Measurements from ENCODE around the gene SGCD.

Gene SGCD

DNA sequence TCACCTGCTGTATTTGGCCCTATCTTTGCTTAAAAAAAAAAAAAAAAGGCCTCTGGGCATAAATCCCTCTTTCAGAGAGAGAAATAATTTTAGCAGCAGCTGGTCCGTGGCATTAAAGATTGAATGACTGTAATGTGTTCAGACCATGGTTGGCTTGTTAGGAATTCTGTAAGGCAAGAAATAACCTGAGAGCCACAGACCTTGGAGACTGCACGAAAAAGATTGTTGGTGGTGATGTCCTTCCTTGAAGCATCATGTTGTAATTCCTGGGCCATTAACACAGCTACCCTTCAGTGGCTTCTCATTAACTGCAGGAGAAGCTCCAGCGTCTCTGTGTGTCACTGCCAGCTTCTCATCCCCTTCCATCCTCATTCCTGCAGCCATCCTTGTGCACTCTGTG, 79.0 kb downstream of the SGCD start:
- peak; percentile 26 for DNase-seq

DNA sequence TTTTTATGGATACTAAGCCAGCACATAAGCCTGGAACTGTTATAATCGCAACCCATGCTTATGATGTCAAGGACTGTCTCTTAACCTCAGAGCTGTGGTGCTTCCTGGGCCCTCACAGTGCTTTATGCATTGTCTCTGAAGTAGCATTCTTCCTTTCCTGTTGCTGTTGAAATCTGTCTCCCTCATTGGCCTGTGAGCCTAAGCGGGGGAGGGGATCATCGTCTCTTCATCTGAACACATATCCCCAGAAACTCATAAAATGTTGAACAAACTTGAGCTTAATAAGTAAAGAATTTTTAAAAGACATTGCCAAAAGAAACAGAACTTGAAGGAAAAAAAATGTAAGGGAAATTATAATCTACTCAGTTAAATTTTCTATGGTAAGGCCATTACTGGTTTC, 80.3 kb downstream of the SGCD start:
- DNase-seq: no peak

DNA sequence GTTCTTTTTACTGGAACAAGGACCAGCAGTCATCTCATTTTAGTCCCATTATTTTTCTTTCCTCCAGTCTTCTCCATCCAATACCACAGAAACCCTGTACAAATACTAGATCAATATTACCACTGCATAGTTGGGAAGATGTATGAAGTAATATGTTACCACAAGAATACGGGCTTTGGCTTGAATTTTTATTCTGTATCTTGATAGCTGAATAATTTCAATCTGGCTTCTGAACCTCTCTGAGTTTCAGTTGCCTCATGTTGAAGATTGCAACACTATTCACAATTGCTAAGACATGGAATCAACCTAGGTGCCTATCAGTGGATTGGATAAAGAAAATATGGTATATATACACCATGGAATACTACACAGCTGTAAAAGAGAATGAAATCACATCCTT, 82.9 kb downstream of the SGCD start:
- no peak for DNase-seq

DNA sequence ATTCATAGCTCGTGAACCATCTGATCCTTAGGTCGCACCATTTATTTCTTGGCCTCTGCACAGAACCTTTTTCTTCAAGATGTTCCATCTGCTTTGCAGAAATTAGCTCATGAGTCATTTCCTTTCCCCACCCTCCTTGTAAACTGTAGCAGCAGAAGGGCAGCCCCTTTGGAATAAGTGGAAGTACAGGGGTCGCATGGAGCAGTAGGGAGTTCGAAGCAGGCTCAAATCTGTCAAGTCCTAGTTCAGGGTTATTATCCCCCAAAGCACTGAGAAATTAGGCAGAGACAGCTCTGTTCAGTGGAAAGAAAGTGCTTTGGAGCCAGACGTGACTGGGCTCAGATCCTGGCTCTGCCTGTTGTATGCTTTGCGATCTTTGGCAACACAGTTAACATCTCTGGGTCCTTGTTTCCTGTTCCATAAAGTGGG, 84.2 kb downstream of the SGCD start:
- DNase-seq: no peak

DNA sequence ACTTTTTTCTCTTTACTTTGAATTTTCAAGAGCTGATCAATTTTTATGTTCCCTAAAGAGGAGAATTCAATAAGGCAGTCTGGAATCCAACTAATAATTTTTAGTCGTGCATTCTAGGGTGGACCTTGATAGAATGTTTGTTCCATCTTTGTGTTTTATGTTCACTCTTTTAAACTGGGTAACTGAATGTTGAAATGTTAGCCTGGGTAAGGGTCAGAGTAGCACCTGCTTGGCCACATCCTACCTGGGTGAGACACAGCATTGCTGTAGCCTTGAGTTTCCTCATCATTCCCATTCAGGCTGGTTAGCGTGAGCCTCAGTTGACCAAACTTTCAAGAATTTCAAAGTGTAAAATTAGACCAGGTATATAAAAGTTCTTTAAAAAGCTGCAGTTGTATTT, 85.0 kb downstream of the SGCD start:
- no peak for DNase-seq

DNA sequence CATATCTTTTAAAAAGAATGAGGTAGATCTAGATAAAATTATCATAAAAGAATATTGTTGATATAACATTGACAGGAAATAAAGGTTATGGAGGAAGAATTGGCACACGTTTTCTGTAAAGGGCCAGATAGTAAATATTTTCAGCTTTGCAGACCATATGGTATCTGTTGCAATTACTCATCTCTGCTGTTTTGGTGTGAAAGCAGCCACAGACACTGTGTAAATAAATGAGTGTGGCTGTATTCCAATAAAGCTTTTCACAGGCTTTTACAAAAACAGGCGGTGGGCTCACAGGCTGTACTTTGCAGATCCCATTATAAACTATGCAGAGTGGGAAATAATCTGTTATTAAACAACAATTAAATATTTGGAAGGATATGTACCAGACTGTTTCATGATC, 87.4 kb downstream of the SGCD start:
- peak; percentile 70 for DNase-seq

DNA sequence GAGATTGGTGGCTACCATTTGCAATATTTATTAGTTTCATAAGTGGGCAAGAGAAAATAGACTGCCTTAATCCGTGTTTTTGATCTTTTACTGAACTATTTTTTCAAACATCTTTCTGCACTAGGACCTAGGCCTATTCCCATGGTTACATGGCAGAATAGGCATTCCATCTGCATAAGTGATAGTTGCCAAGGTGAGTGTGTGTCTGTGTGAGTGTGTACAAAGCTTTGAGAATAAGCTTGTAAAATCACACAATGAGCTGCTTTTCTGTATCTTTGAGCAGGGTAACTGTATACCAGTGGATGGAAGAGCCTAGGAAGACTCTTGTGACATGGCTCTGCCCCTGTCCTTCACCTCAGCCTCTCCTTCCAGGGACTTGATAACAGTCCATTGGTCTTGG, 92.7 kb downstream of the SGCD start:
- no peak for DNase-seq

DNA sequence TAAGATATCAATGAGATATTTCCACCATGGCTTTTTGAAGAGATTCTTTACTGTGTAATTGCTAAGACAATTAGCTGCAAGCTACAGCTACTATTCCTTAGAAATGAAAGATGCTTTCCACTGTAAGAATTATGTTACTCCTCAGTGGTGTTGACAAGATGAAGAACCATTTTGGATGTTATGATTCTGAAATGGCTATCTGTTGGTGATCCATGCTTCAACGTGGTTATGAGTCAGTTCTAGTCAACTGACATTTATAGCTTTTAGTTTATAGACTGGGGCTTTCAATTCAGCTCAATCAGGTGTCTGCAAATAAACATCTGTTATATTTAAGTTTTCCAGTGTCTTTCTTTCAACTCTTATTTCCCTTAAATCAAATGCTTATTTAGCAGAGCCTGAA, 93.7 kb downstream of the SGCD start:
- no peak for DNase-seq

DNA sequence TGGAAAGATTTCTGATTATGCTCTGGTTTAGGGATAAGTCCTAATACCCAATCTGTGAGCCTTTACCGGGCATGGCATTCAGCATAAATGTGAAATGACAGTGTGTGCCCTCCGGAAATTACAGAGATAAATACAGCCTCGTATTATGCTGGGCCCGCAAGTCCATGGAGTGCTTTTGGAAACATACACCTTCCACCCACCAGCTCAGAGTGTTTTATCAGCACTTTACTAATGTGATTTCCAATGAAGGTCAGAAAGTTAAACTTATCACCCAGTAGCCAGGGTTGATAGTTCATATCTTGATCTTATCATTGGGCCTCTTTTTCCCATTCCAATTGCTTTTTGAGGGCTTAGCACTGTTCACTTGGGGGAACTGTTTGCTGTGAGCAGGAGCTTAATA, 94.8 kb downstream of the SGCD start:
- DNase-seq: no peak

DNA sequence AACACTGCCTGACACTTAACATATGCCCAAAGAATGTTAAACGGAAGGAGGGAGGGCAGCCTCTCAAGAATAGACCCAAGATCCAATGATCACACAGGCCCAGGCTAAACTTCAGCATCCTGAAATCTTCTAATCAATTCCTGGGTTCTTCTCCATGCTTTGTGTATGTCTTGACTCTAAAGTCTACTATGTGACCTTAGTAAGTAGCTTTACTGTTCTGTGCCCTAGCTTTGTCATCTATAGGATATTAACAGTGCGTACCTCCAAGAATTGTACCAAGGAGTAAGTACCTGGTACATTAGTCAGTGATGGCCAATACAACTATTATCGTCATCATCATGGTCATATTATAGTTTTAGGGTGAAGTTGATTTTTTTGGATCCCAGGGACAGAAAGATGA, 96.6 kb downstream of the SGCD start:
- DNase-seq: no peak

DNA sequence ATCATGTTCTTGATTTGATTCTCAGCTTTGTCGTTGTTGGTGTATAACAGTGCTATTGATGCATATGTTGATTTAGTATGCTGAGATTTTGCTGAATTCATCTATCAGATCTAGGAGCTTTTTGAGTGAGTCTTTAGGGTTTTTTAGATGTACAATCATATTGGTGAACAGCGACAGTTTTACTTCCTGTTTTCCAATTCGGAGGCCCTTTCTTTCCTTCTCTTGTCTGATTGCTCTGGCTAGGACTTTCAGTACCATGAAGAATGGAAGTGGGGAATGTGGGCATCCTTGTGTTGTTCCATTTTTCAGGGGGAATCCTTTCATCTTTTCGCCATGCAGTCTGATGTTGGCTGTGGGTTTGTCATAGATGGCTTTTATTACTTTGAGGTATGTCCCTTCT, 100.4 kb downstream of the SGCD start:
- no peak for DNase-seq

DNA sequence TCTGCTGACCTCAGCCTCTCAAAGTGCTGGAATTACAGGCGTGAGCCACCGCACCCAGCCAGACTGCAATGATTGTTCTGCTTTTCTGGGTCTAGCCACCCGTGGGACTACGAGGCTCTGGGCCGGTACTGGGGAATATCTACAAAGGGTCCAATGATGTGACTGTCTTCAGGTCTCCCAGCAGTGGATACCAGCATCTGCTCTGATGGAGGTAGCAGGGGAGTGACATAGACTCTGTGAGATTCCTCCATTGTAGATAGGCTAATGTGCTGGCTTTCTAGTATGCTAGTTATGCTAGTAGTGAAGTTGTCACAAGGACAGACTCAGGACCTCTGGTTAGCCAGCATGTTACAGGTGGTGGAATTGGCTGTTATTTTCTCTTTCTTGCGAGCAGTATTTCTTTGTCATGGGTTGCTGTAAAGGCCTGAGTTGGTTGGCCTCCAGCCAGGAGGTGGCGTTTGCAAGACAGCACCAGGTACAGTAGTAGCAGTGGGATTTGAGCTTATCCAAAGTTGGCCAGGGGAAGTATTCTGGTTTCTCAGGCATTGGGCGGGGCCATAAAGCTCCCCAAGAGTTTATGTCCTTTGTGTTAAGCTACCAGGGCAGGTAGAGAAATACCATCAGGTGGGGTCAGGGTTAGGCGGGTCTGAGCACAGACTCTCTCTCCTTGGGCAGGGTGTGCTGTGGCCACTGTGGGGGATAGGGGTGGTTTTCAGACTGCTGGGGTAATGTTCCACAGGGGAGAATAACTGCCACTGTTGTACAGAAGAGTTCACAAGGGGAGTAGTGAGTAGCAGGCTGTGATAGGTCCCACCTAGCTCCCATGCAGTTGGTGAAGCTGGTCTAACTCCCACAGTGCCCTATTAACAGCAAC, 105.2 kb downstream of the SGCD start:
- no peak for DNase-seq

DNA sequence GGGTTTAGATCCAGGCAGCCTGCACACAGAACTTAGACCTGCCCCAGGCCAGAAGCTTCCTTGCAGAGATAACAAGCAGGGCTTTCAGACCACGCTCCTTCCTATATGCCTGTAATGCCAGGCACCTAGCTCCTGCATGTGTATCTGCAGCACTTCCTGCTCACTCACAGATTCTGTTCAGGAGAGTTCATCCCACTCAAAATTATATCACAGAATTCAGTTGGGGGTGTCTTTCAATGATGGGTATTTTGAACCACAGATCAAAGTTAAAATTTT, 105.8 kb downstream of the SGCD start:
- no peak for DNase-seq

DNA sequence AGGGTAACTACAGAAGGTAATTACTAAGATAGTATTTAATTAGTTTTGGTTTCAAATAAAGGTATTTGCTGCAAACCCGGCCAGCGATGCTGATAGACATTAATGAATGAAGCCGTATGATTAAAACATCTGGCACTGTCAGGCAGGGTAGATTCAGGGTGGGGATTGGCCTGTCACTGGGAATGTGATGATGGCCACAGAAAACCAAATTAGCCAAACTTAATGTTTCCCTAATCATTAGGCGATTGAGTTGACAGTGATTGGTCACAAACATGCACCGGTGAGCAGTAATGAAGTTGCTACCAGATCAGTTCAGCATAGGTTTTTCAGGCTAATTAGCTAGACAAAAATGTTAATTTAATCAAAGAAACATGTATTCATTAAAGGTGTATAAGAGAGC, 107.5 kb downstream of the SGCD start:
- DNase-seq: peak; percentile 29

DNA sequence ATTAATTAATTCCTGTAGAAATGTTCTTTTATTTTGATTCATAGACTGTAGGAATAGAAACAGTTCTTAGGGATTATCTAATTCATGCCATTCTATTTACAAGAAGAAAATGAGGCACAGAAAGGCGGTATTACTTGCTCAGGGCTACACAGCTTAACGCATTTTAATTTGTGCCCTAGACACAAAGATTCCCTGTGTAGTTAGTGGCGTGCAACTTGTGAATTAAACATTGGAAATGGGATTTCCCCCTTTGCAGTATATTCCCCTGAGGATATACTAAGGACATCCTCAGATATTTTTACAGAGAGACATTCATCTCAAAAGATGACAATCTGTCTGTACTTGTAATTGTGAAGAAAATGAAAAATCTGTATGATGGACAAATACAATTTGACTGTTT, 108.1 kb downstream of the SGCD start:
- DNase-seq: no peak

DNA sequence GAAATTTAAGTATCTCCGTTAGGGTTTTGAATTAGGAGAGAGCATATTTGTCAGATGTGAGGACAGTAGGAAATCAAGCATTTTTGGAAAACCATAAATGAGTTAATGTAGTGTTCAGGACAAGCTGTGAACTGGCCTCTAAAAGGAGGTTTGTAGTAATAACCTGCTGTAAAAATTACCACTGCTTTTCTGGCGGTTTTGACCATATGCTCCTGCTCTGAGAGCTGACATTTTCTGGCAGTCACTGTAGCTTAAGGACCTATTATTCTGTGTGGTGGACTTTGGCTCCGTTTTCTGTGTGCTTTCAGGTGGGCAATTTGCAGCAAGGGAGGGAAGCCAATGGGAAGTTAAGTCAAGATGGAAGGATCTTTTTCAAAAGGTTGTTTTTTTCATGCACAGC, 111.1 kb downstream of the SGCD start:
- DNase-seq: peak; percentile 4

DNA sequence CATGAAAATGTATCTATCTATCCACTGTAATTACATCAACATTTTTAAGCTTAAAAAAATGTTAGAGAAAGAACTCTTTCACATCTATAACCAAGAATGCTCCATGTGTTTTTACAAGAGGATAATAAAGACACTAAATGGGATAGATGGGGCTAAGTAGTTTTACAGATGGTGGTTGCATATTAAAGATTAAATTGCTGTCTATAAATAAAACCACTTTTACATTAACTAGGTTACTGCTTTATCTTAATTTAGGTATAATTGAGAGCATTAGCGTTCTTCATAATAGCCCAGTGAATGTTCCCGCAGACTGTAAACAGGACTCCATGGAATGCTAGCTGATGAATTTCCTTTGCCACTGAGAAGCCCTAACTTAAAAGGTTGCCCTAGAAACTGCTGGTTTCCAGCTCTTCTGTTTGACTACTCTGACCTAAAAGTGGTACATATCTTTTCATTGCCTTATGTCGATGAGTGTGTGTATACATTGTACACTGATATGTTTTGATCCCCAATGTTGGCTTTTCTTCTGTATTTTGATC, 117.9 kb downstream of the SGCD start:
- DNase-seq: no peak

DNA sequence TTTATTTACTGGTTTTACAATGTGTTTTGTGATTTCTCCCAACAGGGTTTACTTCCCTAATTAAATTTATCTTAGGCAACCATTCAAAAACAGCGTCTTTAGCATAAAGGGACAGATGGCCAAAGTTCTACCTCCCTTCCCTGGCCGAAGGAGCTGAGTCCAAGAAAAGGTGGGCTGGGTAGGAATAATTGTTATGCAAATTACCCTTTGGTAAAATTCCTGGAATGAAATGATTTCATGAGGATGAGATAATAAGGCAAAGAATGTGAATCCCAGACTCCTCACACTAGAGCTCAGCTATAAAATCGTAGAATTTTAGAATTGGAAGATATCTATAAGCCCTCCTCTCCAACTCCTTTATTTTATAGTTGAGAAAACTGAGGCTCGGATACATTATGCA, 119.6 kb downstream of the SGCD start:
- DNase-seq: no peak

DNA sequence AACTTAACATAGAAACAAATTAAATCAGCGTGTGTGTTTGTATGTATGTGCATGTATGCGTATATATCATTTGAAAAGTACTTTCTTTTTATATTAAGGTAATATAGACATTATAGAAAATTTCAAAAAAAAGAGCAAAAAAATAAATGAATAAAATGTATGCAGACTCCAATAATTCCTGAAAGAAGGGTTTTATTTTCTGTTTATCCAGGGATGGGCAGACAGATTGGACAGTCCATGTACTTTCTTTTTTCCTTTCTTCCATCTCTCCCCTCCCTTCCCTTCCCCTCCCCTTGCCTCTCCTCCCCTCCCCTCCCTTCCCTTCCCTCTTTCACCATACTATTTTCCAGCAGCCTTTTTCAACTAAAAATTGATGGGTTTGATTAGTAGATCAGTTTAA, 123.8 kb downstream of the SGCD start:
- DNase-seq: no peak

DNA sequence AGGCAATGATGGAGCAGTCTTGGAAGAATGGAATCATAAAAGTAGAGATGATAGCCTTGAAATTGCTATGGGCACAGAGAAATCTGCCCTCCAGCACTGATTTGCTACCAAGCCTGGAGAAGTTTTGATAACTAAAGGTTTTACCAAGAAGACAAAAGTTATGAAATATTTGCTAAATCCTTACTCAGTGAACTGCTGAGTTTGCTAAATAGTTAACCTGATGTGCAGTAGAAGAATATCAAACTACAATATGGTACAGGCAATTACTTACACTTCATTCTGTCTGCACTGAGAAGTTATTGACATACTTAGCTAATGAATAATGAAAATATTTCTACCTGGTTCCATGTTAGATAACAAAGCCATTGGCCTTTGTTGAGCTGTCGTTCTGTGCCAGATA, 124.5 kb downstream of the SGCD start:
- DNase-seq: no peak

DNA sequence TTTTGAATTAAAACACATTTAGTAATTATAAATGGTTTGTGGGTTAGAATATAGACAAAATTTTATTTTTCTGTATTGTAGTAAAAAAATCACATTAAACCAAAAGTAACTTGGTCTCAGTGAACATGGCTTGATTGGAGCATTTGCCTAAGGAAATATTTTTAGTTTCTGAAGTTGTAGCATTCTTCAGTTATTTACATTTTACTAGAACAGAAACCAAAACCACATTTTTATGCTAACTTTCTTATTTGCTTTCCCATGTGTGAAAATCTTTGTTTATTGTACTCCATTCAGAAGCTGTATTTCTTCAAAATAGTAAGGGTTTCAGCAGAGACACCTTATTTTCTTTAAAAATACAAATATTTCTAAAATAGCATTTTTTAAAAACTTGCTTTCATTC, 129.9 kb downstream of the SGCD start:
- no peak for DNase-seq

DNA sequence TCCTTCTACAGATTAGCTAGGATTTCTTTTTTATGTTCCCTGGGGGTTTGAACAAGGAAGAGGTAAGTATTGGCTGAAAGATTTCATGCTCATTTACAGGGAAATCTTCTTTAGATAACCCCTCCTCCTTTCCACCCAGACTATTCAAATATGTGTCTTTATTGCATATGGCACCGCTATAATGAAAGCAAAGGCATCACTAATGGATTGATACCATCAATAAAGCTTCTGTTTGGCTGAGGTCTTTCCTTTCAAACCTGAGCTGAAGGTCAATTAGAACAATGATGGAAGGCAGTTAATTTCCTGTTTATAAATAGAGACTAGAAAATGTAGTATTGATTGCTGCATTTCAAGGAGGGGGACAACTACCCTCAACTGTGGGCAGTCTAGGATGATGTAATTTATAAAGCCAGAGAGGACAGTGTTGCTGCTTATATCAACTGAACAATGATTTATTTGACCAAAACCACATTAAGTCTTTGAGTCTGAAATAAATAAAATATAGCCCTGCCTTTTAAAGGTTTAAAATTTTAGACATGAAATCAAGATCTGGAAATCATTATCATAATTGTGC, 132.9 kb downstream of the SGCD start:
- no peak for DNase-seq

DNA sequence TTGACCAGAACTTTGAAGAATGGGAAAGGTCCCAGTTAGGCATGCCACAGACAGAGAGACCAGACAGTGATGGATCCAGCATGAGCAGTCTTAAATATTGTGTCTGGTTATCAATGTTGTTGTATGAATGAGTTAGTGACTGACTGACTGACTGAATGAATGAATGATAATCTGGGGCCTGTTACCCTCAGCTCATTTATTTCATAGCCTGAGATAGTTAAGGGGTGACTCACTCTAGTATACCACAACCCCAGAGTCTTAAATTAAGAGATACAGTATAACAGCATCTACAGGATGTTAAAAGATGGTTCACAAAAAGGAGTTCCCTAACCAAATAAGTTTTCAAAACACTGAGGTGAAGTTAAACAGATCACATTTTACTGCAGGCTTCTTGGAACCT, 133.5 kb downstream of the SGCD start:
- DNase-seq: no peak

DNA sequence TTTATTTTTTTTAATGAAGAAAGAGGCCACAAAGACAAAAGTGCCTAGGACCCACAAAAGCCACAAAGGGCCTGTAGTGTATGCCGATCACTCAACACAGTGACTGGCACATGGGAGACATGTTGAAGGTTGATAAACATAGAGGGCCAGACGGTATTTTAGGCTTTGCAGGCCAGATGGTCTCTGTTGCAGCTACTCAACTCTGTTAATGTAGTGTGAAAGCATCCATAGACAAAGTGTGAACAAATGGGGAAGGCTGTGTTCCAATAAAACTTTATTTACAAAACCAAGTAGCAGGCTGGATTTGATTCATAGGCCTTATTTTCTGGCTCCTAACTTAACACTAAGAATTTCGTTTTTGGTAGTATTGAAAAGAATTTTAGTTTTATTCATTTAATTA, 139.9 kb downstream of the SGCD start:
- DNase-seq: no peak

DNA sequence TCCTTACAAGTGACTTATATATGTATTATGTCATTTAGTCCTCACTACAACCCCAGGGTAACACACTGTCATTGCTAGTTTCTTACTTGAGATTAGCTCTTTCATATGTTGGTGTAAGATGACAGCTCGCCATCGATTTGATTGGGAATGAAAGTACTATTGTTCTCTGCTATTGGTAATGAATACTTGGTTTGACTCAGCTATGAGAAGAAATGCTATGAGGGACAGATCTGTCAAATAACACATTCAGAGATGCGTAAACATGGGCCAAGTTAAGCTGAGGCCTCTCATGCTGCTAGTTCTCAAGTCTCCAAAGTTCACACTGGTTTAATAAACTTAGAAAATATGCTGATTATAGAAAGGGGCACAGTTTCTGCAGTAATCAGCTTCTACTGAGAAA, 142.7 kb downstream of the SGCD start:
- DNase-seq: no peak
